Measurements from ENCODE around the gene SCN1B. TPM values are rescaled to one million over a fixed set of nuclear protein-coding genes. Genes with fewer than 3 reads are reported as not detected.
"Not testable (repeated sequence)": the region's sequence is repeated elsewhere in the genome, so short reads cannot be mapped to it uniquely, and the experiment has no call there.

SCN1B gene
- total RNA-seq, 2 experiments from 2014 or later: 0.63 to 0.90 TPM

DNA sequence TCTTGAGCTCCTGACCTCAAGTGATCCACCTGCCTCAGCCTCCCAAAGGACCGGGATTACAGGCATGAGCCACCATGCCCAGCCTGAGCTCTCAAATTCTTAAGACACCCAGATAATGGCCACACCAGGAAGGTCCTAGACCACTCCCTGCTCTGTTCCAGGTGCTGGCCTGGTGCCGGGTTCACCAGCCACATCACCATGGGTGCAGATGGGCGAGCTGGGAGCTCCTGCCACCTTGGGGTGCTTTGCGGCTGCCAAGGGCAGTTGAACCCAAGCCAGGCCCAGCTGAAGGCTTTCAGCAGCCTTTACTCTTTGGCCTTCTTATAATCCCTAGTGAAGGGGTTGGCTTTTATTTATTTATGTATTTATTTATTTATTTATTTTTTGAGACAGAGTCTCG is 16.2 kb downstream of the SCN1B start:
- DNase-seq: no peak
- POLR2A ChIA-PET: interaction anchor here (1.3 kb wide), 1 partner anchor 8 kb away, joined by 3 read pairs; no protein-coding TSS in a partner anchor
- intact Hi-C loops (cut with micrococcal nuclease): no loop called here
- Mint-ChIP-seq H3K27ac (no peak overlapping the region), H3K4me3 (no peak overlapping the region), H3K36me3 (ENCODE audit: low read depth) (no peaks in the 10 kb centered on the region), H3K27me3 (peaks cover 3% of the 10 kb centered on the region), H3K9me3 (no peaks in the 10 kb centered on the region), H3K4me1 (ENCODE audit: low read depth) (peaks cover 2% of the 10 kb centered on the region)
- ATAC-seq: no peak
- CTCF ChIA-PET: interaction anchor here (0.7 to 2.7 kb wide), 15 partner anchors 8 to 191 kb away, joined by 3 to 15 read pairs (median 4); partner anchors contain the start of gene LGI4
- TF ChIP-seq, protein P1, sequence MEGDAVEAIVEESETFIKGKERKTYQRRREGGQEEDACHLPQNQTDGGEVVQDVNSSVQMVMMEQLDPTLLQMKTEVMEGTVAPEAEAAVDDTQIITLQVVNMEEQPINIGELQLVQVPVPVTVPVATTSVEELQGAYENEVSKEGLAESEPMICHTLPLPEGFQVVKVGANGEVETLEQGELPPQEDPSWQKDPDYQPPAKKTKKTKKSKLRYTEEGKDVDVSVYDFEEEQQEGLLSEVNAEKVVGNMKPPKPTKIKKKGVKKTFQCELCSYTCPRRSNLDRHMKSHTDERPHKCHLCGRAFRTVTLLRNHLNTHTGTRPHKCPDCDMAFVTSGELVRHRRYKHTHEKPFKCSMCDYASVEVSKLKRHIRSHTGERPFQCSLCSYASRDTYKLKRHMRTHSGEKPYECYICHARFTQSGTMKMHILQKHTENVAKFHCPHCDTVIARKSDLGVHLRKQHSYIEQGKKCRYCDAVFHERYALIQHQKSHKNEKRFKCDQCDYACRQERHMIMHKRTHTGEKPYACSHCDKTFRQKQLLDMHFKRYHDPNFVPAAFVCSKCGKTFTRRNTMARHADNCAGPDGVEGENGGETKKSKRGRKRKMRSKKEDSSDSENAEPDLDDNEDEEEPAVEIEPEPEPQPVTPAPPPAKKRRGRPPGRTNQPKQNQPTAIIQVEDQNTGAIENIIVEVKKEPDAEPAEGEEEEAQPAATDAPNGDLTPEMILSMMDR (IDR thresholded peaks at IDR 0.05): no peak

DNA sequence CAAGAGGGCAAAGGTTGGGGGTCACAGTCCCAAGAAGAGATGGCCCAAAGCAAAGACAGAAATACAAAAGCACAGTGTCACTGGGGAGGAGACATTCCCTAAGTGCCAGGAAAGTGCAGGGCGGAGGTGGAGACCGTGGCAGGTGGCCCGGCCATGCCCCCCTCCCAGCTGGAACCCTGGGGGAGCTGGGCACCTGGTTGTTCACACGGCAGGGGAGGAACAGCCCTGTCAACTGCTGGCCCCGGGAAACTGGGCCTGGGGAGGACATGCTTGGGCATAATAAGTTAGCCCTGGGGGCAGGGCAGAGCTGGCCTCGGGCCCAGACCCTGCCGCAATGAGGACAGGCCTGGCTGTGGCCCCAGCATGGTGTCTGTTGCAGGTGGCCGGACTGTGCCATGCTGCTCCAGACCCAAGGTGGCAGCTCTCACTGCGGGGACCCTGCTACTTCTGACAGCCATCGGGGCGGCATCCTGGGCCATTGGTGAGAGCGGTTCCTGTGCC is 18.7 kb downstream of the SCN1B start:
- no peak for ATAC-seq
- intact Hi-C loops (cut with micrococcal nuclease): no loop called here
- DNase-seq: no peak
- Mint-ChIP-seq H3K4me1 (ENCODE audit: low read depth) (peaks cover 2% of the 10 kb centered on the region), H3K4me3 (no peak overlapping the region), H3K36me3 (ENCODE audit: low read depth) (no peaks in the 10 kb centered on the region), H3K9me3 (no peaks in the 10 kb centered on the region), H3K27ac (no peak overlapping the region), H3K27me3 (peaks cover 3% of the 10 kb centered on the region)
- POLR2A ChIA-PET: interaction anchor here (0.7 to 1.0 kb wide), 3 partner anchors 10 to 42 kb away, joined by 3 read pairs; no protein-coding TSS in a partner anchor
- TF ChIP-seq, protein P1 (IDR thresholded peaks at IDR 0.05): no peak
- CTCF ChIA-PET: interaction anchor here (1.9 to 4.4 kb wide), 2 partner anchors 11 to 18 kb away, joined by 8 to 17 read pairs; no protein-coding TSS in a partner anchor

DNA sequence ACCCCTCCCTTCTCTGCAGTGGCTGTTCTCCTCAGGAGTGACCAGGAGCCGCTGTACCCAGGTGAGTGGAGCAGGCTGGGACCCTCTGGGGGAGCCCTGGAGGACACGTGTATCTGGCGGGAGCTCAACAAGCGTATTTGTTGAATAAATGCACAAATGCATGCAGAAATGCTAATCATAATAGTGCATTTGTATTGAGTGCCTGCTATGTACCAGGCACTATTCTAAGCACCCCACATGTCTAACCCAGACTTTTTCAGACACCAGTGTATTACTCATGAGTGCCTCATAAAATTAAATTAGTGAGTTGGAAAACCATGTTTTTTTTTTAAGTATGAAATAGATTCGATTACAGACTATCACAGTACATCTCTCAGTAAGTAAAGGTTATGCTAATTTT is 19.2 kb downstream of the SCN1B start:
- Mint-ChIP-seq H3K27ac (no peak overlapping the region), H3K27me3 (peaks cover 2% of the 10 kb centered on the region), H3K36me3 (ENCODE audit: low read depth) (no peaks in the 10 kb centered on the region), H3K4me3 (no peak overlapping the region), H3K9me3 (no peaks in the 10 kb centered on the region), H3K4me1 (ENCODE audit: low read depth) (peaks cover 2% of the 10 kb centered on the region)
- ATAC-seq: no peak
- POLR2A ChIA-PET: interaction anchor here (0.9 kb wide), 1 partner anchor 17 kb away, joined by 3 read pairs; no protein-coding TSS in a partner anchor
- DNase-seq: no peak
- intact Hi-C loops (cut with micrococcal nuclease): no loop called here
- TF ChIP-seq, protein P1 (IDR thresholded peaks at IDR 0.05): no peak
- CTCF ChIA-PET: interaction anchor here (1.9 to 4.4 kb wide), 2 partner anchors 12 to 18 kb away, joined by 8 to 17 read pairs; no protein-coding TSS in a partner anchor

DNA sequence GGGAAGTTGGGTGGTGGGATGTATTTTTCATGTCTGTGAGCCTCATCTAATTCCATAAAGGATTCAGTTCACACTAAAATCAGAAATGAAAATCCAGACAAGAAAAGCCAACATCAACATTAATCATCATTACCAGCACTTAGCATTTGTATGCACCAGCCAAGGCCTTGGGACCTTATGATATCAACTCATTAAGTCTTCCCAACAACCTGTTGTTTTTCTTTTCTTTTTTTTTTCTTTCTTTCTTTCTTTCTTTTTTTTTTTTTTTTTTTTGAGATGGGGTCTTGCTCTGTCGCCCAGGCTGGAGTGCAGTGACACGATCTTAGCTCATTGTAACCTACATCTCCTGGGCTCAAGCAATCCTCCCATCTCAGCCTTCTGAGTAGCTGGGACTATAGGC is 20.4 kb downstream of the SCN1B start:
- H3K27me3 Mint-ChIP-seq; DNase-seq; POLR2A ChIA-PET; intact Hi-C loops (cut with micrococcal nuclease); H3K4me1 Mint-ChIP-seq (ENCODE audit: low read depth); H3K27ac Mint-ChIP-seq; H3K9me3 Mint-ChIP-seq; H3K36me3 Mint-ChIP-seq (ENCODE audit: low read depth); ATAC-seq; H3K4me3 Mint-ChIP-seq: not testable (repeated sequence)
- CTCF ChIA-PET: interaction anchor here (4.4 kb wide), 1 partner anchor 16 kb away, joined by 17 read pairs; no protein-coding TSS in a partner anchor

DNA sequence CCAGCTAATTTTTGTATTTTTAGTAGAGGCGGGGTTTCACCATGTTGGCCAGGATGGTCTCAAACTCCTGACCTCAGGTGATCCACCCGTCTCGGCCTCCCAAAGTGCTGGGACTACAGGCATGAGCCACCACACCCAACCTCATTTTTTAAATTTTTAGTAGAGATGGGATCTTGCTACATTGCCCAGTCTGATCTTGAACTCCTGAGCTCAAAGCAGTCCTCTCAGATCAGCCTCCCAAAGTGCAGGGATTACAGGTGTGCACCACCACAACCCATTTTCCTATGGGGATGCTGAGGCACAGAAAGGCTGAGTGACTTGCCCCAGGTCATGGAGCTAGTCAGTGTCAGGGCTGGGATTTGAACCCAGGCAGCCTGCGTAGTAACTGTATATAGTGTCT is 21.0 kb downstream of the SCN1B start:
- H3K27me3 Mint-ChIP-seq; H3K36me3 Mint-ChIP-seq (ENCODE audit: low read depth); H3K27ac Mint-ChIP-seq; POLR2A ChIA-PET; H3K4me3 Mint-ChIP-seq; DNase-seq; H3K9me3 Mint-ChIP-seq; ATAC-seq; H3K4me1 Mint-ChIP-seq (ENCODE audit: low read depth); intact Hi-C loops (cut with micrococcal nuclease): not testable (repeated sequence)
- CTCF ChIA-PET: interaction anchor here (4.4 kb wide), 1 partner anchor 16 kb away, joined by 17 read pairs; no protein-coding TSS in a partner anchor

DNA sequence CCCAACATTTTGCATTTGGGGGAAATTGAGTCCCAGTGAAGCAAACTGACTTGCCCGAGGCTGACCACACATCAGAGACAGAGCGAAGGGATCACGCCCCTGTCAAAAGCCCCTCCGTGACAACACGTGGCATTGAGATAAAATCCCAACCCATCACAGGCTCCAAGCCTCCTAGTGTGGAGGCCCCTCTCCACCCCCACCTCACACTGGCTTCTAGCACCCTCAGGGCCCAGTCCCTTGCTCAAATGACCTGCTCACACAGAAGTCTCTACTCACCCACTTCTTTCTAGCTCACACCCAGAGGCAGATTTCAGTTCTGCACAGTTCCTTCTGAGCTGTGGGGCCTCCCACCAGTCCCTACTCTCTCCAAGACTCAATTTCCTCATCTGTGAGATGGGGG is 21.5 kb downstream of the SCN1B start:
- TF ChIP-seq, protein P1 (IDR thresholded peaks at IDR 0.05): no peak
- no peaks in the 10 kb centered on the region for H3K4me1 Mint-ChIP-seq (ENCODE audit: low read depth)
- H3K4me3 Mint-ChIP-seq: no peak overlapping the region
- DNase-seq (no peak), ATAC-seq (no peak)
- H3K36me3 Mint-ChIP-seq (ENCODE audit: low read depth): no peaks in the 10 kb centered on the region
- CTCF ChIA-PET: interaction anchor here (0.6 to 4.4 kb wide), 2 partner anchors 15 to 443 kb away, joined by 3 to 17 read pairs; no protein-coding TSS in a partner anchor
- no peaks in the 10 kb centered on the region for H3K27me3 Mint-ChIP-seq
- intact Hi-C loops (cut with micrococcal nuclease): no loop called here
- no peak overlapping the region for H3K27ac Mint-ChIP-seq
- H3K9me3 Mint-ChIP-seq: no peaks in the 10 kb centered on the region
- POLR2A ChIA-PET: no interaction called here

All from activated CD8-positive, alpha-beta T cell treated with anti-CD3 and anti-CD28 coated beads for 36 hours (primary cell).